ENCODE measurements around the gene KCND3. TPM values are rescaled to one million over a fixed set of nuclear protein-coding genes. Genes with fewer than 3 reads are reported as not detected.

KCND3 gene
- total RNA-seq, 1 donor from 2014 or later: 2.1 TPM

- TF ChIP-seq CTCF (IDR thresholded peaks at IDR 0.05): no peak
- H3K27me3 Mint-ChIP-seq (ENCODE audit: unreplicated experiment): peaks cover 14% of the 10 kb centered on the region
- H3K36me3 Mint-ChIP-seq (ENCODE audit: unreplicated experiment): no peaks in the 10 kb centered on the region
- DNase-seq (ENCODE audit: extremely low spot score, unreplicated experiment): no peak
- no peaks in the 10 kb centered on the region for H3K4me1 Mint-ChIP-seq (ENCODE audit: unreplicated experiment)
- no peak overlapping the region for H3K27ac Mint-ChIP-seq (ENCODE audit: unreplicated experiment)
- H3K4me3 Mint-ChIP-seq (ENCODE audit: unreplicated experiment): no peak overlapping the region
- no peaks in the 10 kb centered on the region for H3K9me3 Mint-ChIP-seq (ENCODE audit: unreplicated experiment)
Observed at GRCh38 chr1:111982428-111982827, 7.0 kb downstream of the KCND3 start.

- Mint-ChIP-seq H3K4me3 (ENCODE audit: unreplicated experiment) (no peak overlapping the region), H3K36me3 (ENCODE audit: unreplicated experiment) (no peaks in the 10 kb centered on the region), H3K27me3 (ENCODE audit: unreplicated experiment) (peaks cover 9% of the 10 kb centered on the region), H3K4me1 (ENCODE audit: unreplicated experiment) (no peaks in the 10 kb centered on the region), H3K9me3 (ENCODE audit: unreplicated experiment) (no peaks in the 10 kb centered on the region), H3K27ac (ENCODE audit: unreplicated experiment) (no peak overlapping the region)
- no peak for DNase-seq (ENCODE audit: extremely low spot score, unreplicated experiment)
- TF ChIP-seq CTCF (IDR thresholded peaks at IDR 0.05): no peak
Observed at GRCh38 chr1:111981871-111982270, 7.6 kb downstream of the KCND3 start.

GRCh38 chr1:111981090-111981489 is 8.4 kb downstream of the KCND3 start:
- Mint-ChIP-seq H3K36me3 (ENCODE audit: unreplicated experiment) (no peaks in the 10 kb centered on the region), H3K9me3 (ENCODE audit: unreplicated experiment) (no peaks in the 10 kb centered on the region), H3K27me3 (ENCODE audit: unreplicated experiment) (peaks cover 3% of the 10 kb centered on the region), H3K4me1 (ENCODE audit: unreplicated experiment) (no peaks in the 10 kb centered on the region), H3K27ac (ENCODE audit: unreplicated experiment) (no peak overlapping the region), H3K4me3 (ENCODE audit: unreplicated experiment) (no peak overlapping the region)
- no peak for TF ChIP-seq CTCF (IDR thresholded peaks at IDR 0.05)
- DNase-seq (ENCODE audit: extremely low spot score, unreplicated experiment): no peak

- H3K9me3 Mint-ChIP-seq (ENCODE audit: unreplicated experiment): no peaks in the 10 kb centered on the region
- DNase-seq (ENCODE audit: extremely low spot score, unreplicated experiment): no peak
- no peaks in the 10 kb centered on the region for H3K4me1 Mint-ChIP-seq (ENCODE audit: unreplicated experiment)
- no peak overlapping the region for H3K27ac Mint-ChIP-seq (ENCODE audit: unreplicated experiment)
- no peak overlapping the region for H3K4me3 Mint-ChIP-seq (ENCODE audit: unreplicated experiment)
- no peak for TF ChIP-seq CTCF (IDR thresholded peaks at IDR 0.05)
- peaks cover 2% of the 10 kb centered on the region for H3K27me3 Mint-ChIP-seq (ENCODE audit: unreplicated experiment)
- H3K36me3 Mint-ChIP-seq (ENCODE audit: unreplicated experiment): no peaks in the 10 kb centered on the region
Observed at GRCh38 chr1:111980686-111981085, 8.8 kb downstream of the KCND3 start.

GRCh38 chr1:111978695-111979094 is 10.8 kb downstream of the KCND3 start:
- H3K36me3 Mint-ChIP-seq (ENCODE audit: unreplicated experiment): no peaks in the 10 kb centered on the region
- no peaks in the 10 kb centered on the region for H3K27me3 Mint-ChIP-seq (ENCODE audit: unreplicated experiment)
- no peak overlapping the region for H3K27ac Mint-ChIP-seq (ENCODE audit: unreplicated experiment)
- no peak overlapping the region for H3K4me3 Mint-ChIP-seq (ENCODE audit: unreplicated experiment)
- no peaks in the 10 kb centered on the region for H3K4me1 Mint-ChIP-seq (ENCODE audit: unreplicated experiment)
- no peaks in the 10 kb centered on the region for H3K9me3 Mint-ChIP-seq (ENCODE audit: unreplicated experiment)
- no peak for DNase-seq (ENCODE audit: extremely low spot score, unreplicated experiment)
- no peak for TF ChIP-seq CTCF (IDR thresholded peaks at IDR 0.05)
